Measurements from ENCODE around the gene TSPAN5.

Gene TSPAN5

GRCh38 chr4:98624144-98624543, 34.3 kb downstream of the TSPAN5 start:
- no peak for TF ChIP-seq CTCF (IDR thresholded peaks at IDR 0.05; ENCODE audit: low read depth, low read length, missing control alignments)
- no peak for DNase-seq (ENCODE audit: extremely low read depth, low read depth)
- H3K4me3 ChIP-seq (replicated peaks; ENCODE audit: low read depth, low read length): no peak overlapping the region

GRCh38 chr4:98623126-98623802, 35.1 kb downstream of the TSPAN5 start:
- no peak for DNase-seq (ENCODE audit: extremely low read depth, low read depth)
- no peak overlapping the region for H3K4me3 ChIP-seq (replicated peaks; ENCODE audit: low read depth, low read length)
- TF ChIP-seq CTCF (IDR thresholded peaks at IDR 0.05; ENCODE audit: low read depth, low read length, missing control alignments): no peak

- DNase-seq (ENCODE audit: extremely low read depth, low read depth): no peak
- H3K4me3 ChIP-seq (replicated peaks; ENCODE audit: low read depth, low read length): no peak overlapping the region
- TF ChIP-seq CTCF (IDR thresholded peaks at IDR 0.05; ENCODE audit: low read depth, low read length, missing control alignments): no peak
Observed at GRCh38 chr4:98620087-98620784, 38.2 kb downstream of the TSPAN5 start.

GRCh38 chr4:98619180-98619579, 39.2 kb downstream of the TSPAN5 start:
- no peak for TF ChIP-seq CTCF (IDR thresholded peaks at IDR 0.05; ENCODE audit: low read depth, low read length, missing control alignments)
- H3K4me3 ChIP-seq (replicated peaks; ENCODE audit: low read depth, low read length): no peak overlapping the region
- DNase-seq (ENCODE audit: extremely low read depth, low read depth): no peak

- no peak for TF ChIP-seq CTCF (IDR thresholded peaks at IDR 0.05; ENCODE audit: low read depth, low read length, missing control alignments)
- no peak overlapping the region for H3K4me3 ChIP-seq (replicated peaks; ENCODE audit: low read depth, low read length)
- no peak for DNase-seq (ENCODE audit: extremely low read depth, low read depth)
Observed at GRCh38 chr4:98618680-98619079, 39.7 kb downstream of the TSPAN5 start.

- H3K4me3 ChIP-seq (replicated peaks; ENCODE audit: low read depth, low read length): no peak overlapping the region
- no peak for TF ChIP-seq CTCF (IDR thresholded peaks at IDR 0.05; ENCODE audit: low read depth, low read length, missing control alignments)
Observed at GRCh38 chr4:98617358-98618047, 40.9 kb downstream of the TSPAN5 start.

More at GRCh38 chr4:98617358-98618047, 40.9 kb downstream of the TSPAN5 start:
- DNase-seq (ENCODE audit: extremely low read depth, low read depth): no peak
